ENCODE data around the gene GALP. TPM values are rescaled to one million over a fixed set of nuclear protein-coding genes. Genes with fewer than 3 reads are reported as not detected.

Gene GALP
- total and polyA plus RNA-seq, 2 experiments from 2014 or later: not detected

- peaks cover 8% of the 10 kb centered on the region for H3K27me3 Mint-ChIP-seq (ENCODE audit: insufficient read depth, low read depth, poor library complexity)
- no peak overlapping the region for H3K27ac Mint-ChIP-seq
- H3K4me2 ChIP-seq: no peak overlapping the region
- H3K27me3 ChIP-seq (ENCODE audit: insufficient read depth): no peaks in the 10 kb centered on the region
- H3K27ac ChIP-seq (ENCODE audit: low read depth): 0 out of 2 replicates have a peak overlapping the region, but pooled peaks have one; percentile 19
- H3K4me1 ChIP-seq (ENCODE audit: insufficient read depth): peaks cover 14% of the 10 kb centered on the region
- H3K36me3 Mint-ChIP-seq (ENCODE audit: low read depth): peaks cover 21% of the 10 kb centered on the region
- H3K4me3 ChIP-seq: no peak overlapping the region
- H3K4me1 Mint-ChIP-seq: peaks cover 24% of the 10 kb centered on the region
- H3K9me2 ChIP-seq (ENCODE audit: insufficient read depth): no peaks in the 10 kb centered on the region
- DNase-seq (ENCODE audit: low spot score) (no peak), ATAC-seq (no peak)
- TF ChIP-seq, protein P1, sequence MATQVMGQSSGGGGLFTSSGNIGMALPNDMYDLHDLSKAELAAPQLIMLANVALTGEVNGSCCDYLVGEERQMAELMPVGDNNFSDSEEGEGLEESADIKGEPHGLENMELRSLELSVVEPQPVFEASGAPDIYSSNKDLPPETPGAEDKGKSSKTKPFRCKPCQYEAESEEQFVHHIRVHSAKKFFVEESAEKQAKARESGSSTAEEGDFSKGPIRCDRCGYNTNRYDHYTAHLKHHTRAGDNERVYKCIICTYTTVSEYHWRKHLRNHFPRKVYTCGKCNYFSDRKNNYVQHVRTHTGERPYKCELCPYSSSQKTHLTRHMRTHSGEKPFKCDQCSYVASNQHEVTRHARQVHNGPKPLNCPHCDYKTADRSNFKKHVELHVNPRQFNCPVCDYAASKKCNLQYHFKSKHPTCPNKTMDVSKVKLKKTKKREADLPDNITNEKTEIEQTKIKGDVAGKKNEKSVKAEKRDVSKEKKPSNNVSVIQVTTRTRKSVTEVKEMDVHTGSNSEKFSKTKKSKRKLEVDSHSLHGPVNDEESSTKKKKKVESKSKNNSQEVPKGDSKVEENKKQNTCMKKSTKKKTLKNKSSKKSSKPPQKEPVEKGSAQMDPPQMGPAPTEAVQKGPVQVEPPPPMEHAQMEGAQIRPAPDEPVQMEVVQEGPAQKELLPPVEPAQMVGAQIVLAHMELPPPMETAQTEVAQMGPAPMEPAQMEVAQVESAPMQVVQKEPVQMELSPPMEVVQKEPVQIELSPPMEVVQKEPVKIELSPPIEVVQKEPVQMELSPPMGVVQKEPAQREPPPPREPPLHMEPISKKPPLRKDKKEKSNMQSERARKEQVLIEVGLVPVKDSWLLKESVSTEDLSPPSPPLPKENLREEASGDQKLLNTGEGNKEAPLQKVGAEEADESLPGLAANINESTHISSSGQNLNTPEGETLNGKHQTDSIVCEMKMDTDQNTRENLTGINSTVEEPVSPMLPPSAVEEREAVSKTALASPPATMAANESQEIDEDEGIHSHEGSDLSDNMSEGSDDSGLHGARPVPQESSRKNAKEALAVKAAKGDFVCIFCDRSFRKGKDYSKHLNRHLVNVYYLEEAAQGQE (IDR thresholded peaks at IDR 0.05; ENCODE audit: unreplicated experiment): no peak
- no peak for TF ChIP-seq CTCF (conservative IDR thresholded peaks at IDR 0.05; ENCODE audit: low read depth in 2 of 2)
- no peak for TF ChIP-seq EZH2phosphoT487 (IDR thresholded peaks at IDR 0.05; ENCODE audit: unreplicated experiment)
- TF ChIP-seq JUNB (IDR thresholded peaks at IDR 0.05; ENCODE audit: unreplicated experiment): no peak
- TF ChIP-seq, protein P2, sequence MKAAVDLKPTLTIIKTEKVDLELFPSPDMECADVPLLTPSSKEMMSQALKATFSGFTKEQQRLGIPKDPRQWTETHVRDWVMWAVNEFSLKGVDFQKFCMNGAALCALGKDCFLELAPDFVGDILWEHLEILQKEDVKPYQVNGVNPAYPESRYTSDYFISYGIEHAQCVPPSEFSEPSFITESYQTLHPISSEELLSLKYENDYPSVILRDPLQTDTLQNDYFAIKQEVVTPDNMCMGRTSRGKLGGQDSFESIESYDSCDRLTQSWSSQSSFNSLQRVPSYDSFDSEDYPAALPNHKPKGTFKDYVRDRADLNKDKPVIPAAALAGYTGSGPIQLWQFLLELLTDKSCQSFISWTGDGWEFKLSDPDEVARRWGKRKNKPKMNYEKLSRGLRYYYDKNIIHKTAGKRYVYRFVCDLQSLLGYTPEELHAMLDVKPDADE (IDR thresholded peaks at IDR 0.05): no peak
- TF ChIP-seq NANOG (IDR thresholded peaks at IDR 0.05; ENCODE audit: borderline replicate concordance): no peak
- H3K36me3 ChIP-seq (ENCODE audit: insufficient read depth): no peaks in the 10 kb centered on the region; the same call in 1 of the 2 replicates
- H4K20me1 ChIP-seq (replicated peaks; ENCODE audit: insufficient read depth): peaks cover 7% of the 10 kb centered on the region; the same call in 1 of the 2 replicates
- no peak overlapping the region for H2AFZ ChIP-seq
- H3K79me2 ChIP-seq (replicated peaks; ENCODE audit: insufficient read depth): peaks cover 41% of the 10 kb centered on the region
- H3F3A ChIP-seq (replicated peaks; ENCODE audit: low read depth): no peaks in the 10 kb centered on the region; the same call in 1 of the 2 replicates
- H3K4me3 Mint-ChIP-seq: no peak overlapping the region
- no peaks in the 10 kb centered on the region; the same call in 2 of the 3 replicates for H3K9me3 Mint-ChIP-seq
Observed at GRCh38 chr19:56144376-56144775, 31.4 kb upstream of the GALP start.

GRCh38 chr19:56144831-56145230, 31.0 kb upstream of the GALP start:
- H3K79me2 ChIP-seq (replicated peaks; ENCODE audit: insufficient read depth): peaks cover 44% of the 10 kb centered on the region
- no peaks in the 10 kb centered on the region; the same call in 1 of the 2 replicates for H3F3A ChIP-seq (replicated peaks; ENCODE audit: low read depth)
- Mint-ChIP-seq H3K4me3 (no peak overlapping the region), H3K27ac (no peak overlapping the region), H3K9me3 (no peaks in the 10 kb centered on the region; the same call in 2 of the 3 replicates), H3K27me3 (ENCODE audit: insufficient read depth, low read depth, poor library complexity) (peaks cover 8% of the 10 kb centered on the region), H3K36me3 (ENCODE audit: low read depth) (peaks cover 26% of the 10 kb centered on the region), H3K4me1 (peaks cover 21% of the 10 kb centered on the region)
- no peak overlapping the region for H3K4me3 ChIP-seq
- H3K27ac ChIP-seq (ENCODE audit: low read depth): 0 out of 2 replicates have a peak overlapping the region, but pooled peaks have one; percentile 19
- peaks cover 11% of the 10 kb centered on the region for H3K4me1 ChIP-seq (ENCODE audit: insufficient read depth)
- no peaks in the 10 kb centered on the region; the same call in 1 of the 2 replicates for H3K36me3 ChIP-seq (ENCODE audit: insufficient read depth)
- no peaks in the 10 kb centered on the region for H3K9me2 ChIP-seq (ENCODE audit: insufficient read depth)
- H2AFZ ChIP-seq: no peak overlapping the region
- ATAC-seq (no peak), DNase-seq (ENCODE audit: low spot score) (no peak)
- H3K4me2 ChIP-seq: no peak overlapping the region
- no peaks in the 10 kb centered on the region for H3K27me3 ChIP-seq (ENCODE audit: insufficient read depth)
- H4K20me1 ChIP-seq (replicated peaks; ENCODE audit: insufficient read depth): peaks cover 7% of the 10 kb centered on the region; the same call in 1 of the 2 replicates
- no peak for TF ChIP-seq EZH2phosphoT487 (IDR thresholded peaks at IDR 0.05; ENCODE audit: unreplicated experiment)
- TF ChIP-seq CREB1 (CRISPR knock-in tag; IDR thresholded peaks at IDR 0.05; ENCODE audit: low read depth): no peak
- TF ChIP-seq STAT1 (IDR thresholded peaks at IDR 0.05; ENCODE audit: unreplicated experiment): no peak
- no peak for TF ChIP-seq JUNB (IDR thresholded peaks at IDR 0.05; ENCODE audit: unreplicated experiment)
- no peak for TF ChIP-seq POLR2AphosphoS5 (IDR thresholded peaks at IDR 0.05; ENCODE audit: low read depth)
